SJSA1 (cell line): ENCODE results near the gene CFTR. TPM values are rescaled to one million over a fixed set of nuclear protein-coding genes. Genes with fewer than 3 reads are reported as not detected.
"Not testable (repeated sequence)": the region's sequence is repeated elsewhere in the genome, so short reads cannot be mapped to it uniquely, and the experiment has no call there.

ENCODE experiments used
- DNase-seq, 2 experiments: peaks; one replicate each; pipeline ENCODE4 v3.0.0-alpha.2; 2015 to 2020; ENCODE audit warnings: low spot score in 2 of 2, low read depth in 1 of 2
- H3K27ac ChIP-seq: fragments of 250-450 bp; sonication (Bioruptor Pico); 2 replicates; pipeline ENCODE4 v1.5.1; 2020; ENCODE audit warnings: mild to moderate bottlenecking, moderate library complexity
- H3K27me3 ChIP-seq: fragments of 250-450 bp; sonication (Bioruptor Pico); replicated peaks from 2 replicates; pipeline ENCODE4 v1.5.1; 2020; ENCODE audit warnings: mild to moderate bottlenecking, moderate library complexity
- H3K36me3 ChIP-seq: fragments of 250-450 bp; sonication (Bioruptor Pico); 2 replicates; pipeline ENCODE4 v1.5.1; 2020; ENCODE audit warnings: mild to moderate bottlenecking
- H3K4me1 ChIP-seq: fragments of 250-450 bp; sonication (Bioruptor Pico); replicated peaks from 2 replicates; pipeline ENCODE4 v1.6.1; 2021; ENCODE audit warnings: mild to moderate bottlenecking
- H3K4me3 ChIP-seq: fragments of 250-450 bp; sonication (Bioruptor Pico); 2 replicates; pipeline ENCODE4 v1.5.1; 2020; ENCODE audit warnings: mild to moderate bottlenecking
- H3K9me3 ChIP-seq: fragments of 250-450 bp; sonication (Bioruptor Pico); replicated peaks from 2 replicates; pipeline ENCODE4 v1.5.1; 2020; ENCODE audit warnings: mild to moderate bottlenecking
- total RNA-seq: library from RNA; depleted of rRNA; stranded (reverse); fragments of >200 nt; shearing (Covaris generic); gene quantifications from 2 replicates; pipeline ENCODE4 v1.2.3, GENCODE V29; 2014

CFTR gene
- total RNA-seq, 1 experiment from 2014 or later, result 0.08 TPM

GRCh38 chr7:117478836-117479224 is 995 bp upstream of the CFTR start:
- Histone ChIP-seq H3K27ac (no peak overlapping the region), H3K4me1 (no peaks in the 10 kb centered on the region), H3K36me3 (no peaks in the 10 kb centered on the region), H3K9me3 (no peaks in the 10 kb centered on the region), H3K4me3 (no peak overlapping the region), H3K27me3 (peaks cover 44% of the 10 kb centered on the region)
- no peak for DNase-seq

GRCh38 chr7:117480055-117480362 is 184 bp downstream of the CFTR start:
- Histone ChIP-seq H3K4me3 (no peak overlapping the region), H3K27me3 (peaks cover 44% of the 10 kb centered on the region), H3K9me3 (no peaks in the 10 kb centered on the region), H3K4me1 (no peaks in the 10 kb centered on the region), H3K27ac (no peak overlapping the region), H3K36me3 (no peaks in the 10 kb centered on the region)
- no peak for DNase-seq

GRCh38 chr7:117480978-117481377 is 1.2 kb downstream of the CFTR start:
- Histone ChIP-seq H3K36me3 (no peaks in the 10 kb centered on the region), H3K27me3 (peaks cover 39% of the 10 kb centered on the region), H3K4me3 (no peak overlapping the region), H3K9me3 (no peaks in the 10 kb centered on the region), H3K27ac (no peak overlapping the region), H3K4me1 (no peaks in the 10 kb centered on the region)
- no peak for DNase-seq

DNA sequence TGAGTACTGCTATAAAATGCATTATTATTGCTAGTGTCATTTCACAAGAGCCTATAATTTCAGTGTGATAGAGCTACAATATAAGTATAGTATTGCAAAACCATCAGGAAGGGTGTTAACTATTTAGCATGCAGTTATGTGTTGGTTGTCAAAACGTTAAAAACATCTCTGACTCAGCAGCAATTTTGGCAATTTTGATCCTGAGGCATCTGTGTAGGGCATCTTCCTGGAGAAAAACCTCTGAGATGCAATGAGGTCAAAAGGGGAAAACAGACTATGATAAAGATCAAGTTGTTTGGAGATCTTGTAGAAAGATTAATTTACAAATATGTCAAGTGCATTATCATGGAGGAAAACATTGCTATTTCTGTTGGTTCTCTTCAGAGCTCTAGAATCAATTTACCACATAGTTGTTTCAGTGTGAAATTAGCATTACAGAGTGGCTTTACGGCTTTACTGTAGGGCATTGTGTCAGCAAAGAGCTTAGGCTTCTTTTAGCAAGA is 5.3 kb downstream of the CFTR start:
- Histone ChIP-seq H3K27ac (no peak overlapping the region), H3K27me3 (peaks cover 17% of the 10 kb centered on the region), H3K4me3 (no peak overlapping the region), H3K9me3 (no peaks in the 10 kb centered on the region), H3K4me1 (no peaks in the 10 kb centered on the region), H3K36me3 (no peaks in the 10 kb centered on the region)
- DNase-seq, result no peak

DNA sequence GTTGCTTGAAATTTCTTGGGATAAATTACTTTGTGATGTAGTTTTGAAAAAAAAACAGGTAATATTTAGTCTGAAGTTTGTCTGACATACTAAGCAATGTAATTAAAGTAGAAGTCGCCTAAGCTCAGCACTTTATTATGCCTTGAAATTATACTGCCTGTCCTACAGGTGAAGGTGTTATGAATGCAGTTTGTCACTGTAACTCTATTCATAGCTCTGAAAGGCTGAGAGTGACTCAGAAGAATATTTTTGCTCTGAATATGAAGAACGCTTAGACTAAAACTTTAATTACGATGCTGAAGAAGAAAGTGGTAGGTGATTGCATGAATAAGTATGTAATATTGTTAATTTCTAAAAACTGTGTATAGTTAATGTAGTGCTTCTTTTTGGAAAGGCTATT is 9.2 kb downstream of the CFTR start:
- H3K27ac ChIP-seq, result no peak overlapping the region
- no peaks in the 10 kb centered on the region for H3K4me1 ChIP-seq
- DNase-seq, result no peak

DNA sequence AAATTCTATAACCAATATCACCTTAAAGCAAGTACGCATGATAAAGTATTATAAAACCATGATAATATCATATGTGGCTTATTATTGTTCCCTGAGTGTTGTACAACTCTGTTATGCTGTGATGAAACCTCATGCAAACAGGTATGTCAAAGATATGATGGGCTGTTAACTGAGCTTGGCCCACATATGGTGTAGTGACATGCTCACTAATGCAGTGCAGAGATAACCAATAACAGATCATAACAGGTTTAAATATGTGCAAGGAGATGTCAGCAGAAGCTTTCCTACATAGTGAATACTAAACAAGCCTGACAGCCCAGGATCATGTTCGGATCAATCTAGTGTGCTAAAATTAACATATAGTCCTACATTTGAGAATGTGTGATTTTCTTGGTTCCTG is 9.6 kb downstream of the CFTR start:
- Histone ChIP-seq H3K4me1 (no peaks in the 10 kb centered on the region), H3K4me3 (no peak overlapping the region), H3K9me3 (no peaks in the 10 kb centered on the region; the same call in 1 of the 2 replicates), H3K36me3 (no peaks in the 10 kb centered on the region), H3K27me3 (peaks cover 2% of the 10 kb centered on the region), H3K27ac (no peak overlapping the region)
- DNase-seq, result no peak

More for the DNA sequence above, 9.2 kb downstream of the CFTR start:
- Histone ChIP-seq H3K9me3 (no peaks in the 10 kb centered on the region; the same call in 1 of the 2 replicates), H3K4me3 (no peak overlapping the region), H3K27me3 (peaks cover 2% of the 10 kb centered on the region), H3K36me3 (no peaks in the 10 kb centered on the region)

- no peaks in the 10 kb centered on the region; the same call in 1 of the 2 replicates for H3K9me3 ChIP-seq
- H3K4me3 ChIP-seq, result no peak overlapping the region
- no peaks in the 10 kb centered on the region for H3K4me1 ChIP-seq
- no peak overlapping the region for H3K27ac ChIP-seq
- peaks cover 2% of the 10 kb centered on the region for H3K27me3 ChIP-seq
- DNase-seq, result no peak
- no peaks in the 10 kb centered on the region for H3K36me3 ChIP-seq
Observed at GRCh38 chr7:117489911-117490310, 10.1 kb downstream of the CFTR start.

DNA sequence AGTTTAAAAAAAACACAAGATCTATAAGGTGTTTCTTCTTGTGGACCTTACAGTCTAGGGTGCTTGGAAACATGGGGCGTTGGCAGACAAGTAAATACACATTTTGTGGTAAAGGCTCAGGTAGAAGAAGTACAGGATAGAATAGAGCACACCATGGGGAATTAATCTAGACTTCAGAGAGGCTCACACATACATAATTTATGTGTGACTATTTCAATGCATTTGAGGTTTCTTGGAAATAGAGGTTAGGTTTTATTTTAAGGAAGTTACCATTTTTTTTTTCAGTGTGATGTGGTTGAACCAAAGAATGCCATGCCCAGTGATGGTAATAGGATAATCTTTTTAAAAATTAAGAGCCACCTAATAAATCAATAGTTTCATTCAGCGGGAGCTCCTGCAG is 12.8 kb downstream of the CFTR start:
- H3K27ac ChIP-seq, result no peak overlapping the region
- H3K27me3 ChIP-seq, result peaks cover 5% of the 10 kb centered on the region
- H3K36me3 ChIP-seq, result no peaks in the 10 kb centered on the region
- H3K9me3 ChIP-seq, result no peaks in the 10 kb centered on the region; the same call in 1 of the 2 replicates
- H3K4me1 ChIP-seq, result no peaks in the 10 kb centered on the region
- H3K4me3 ChIP-seq, result no peak overlapping the region
- DNase-seq, result no peak

DNA sequence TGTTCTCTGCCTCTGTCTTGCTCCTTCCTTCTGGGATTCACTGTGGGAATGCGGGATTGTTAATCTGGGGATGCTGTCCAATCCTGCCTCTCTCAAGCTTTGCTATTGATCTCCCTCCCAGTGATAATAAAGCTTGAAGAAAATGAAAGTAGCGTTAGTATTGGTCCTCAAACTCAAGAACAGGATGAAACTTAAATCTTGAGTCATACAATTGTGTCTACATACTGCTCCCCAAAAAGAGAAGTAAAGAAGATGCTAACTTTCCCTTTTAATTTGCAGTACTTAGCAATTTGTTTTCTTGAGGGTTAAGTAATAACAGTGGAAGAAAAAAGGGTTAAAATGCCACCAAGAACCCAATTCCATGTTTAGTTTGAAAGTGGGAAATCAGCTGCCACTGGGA is 13.6 kb downstream of the CFTR start:
- no peak overlapping the region for H3K27ac ChIP-seq
- no peak for DNase-seq
- H3K27me3 ChIP-seq, result peaks cover 5% of the 10 kb centered on the region
- H3K36me3 ChIP-seq, result no peaks in the 10 kb centered on the region
- H3K9me3 ChIP-seq, result no peaks in the 10 kb centered on the region; the same call in 1 of the 2 replicates
- no peak overlapping the region for H3K4me3 ChIP-seq
- H3K4me1 ChIP-seq, result no peaks in the 10 kb centered on the region

DNA sequence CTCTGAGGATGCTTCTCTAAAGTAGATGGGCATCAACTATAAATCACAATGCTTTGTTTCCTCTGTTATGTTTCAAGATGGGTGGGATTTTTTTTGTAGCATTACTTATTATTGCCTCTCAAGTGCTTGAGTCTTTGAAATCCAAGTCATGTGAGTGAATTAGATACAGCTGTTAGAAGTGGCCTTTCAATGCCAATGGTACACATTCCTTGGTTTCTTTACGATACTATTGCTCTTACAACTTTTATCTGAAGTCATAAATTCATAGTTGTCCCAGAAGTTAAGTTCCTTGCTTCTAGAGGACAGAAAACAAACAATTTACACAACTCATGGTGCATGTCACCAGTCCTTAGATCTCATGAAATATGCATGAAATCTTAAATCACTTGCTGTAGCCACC is 15.5 kb downstream of the CFTR start:
- Histone ChIP-seq H3K27me3 (peaks cover 5% of the 10 kb centered on the region), H3K27ac (no peak overlapping the region), H3K4me3 (no peak overlapping the region), H3K36me3 (no peaks in the 10 kb centered on the region), H3K4me1 (no peaks in the 10 kb centered on the region), H3K9me3 (no peaks in the 10 kb centered on the region; the same call in 1 of the 2 replicates)
- DNase-seq, result no peak

- no peaks in the 10 kb centered on the region for H3K4me1 ChIP-seq
- H3K27ac ChIP-seq, result no peak overlapping the region
- no peak overlapping the region for H3K4me3 ChIP-seq
- no peaks in the 10 kb centered on the region for H3K9me3 ChIP-seq
- H3K27me3 ChIP-seq, result 0 out of 2 replicates have a peak, but pooled peaks cover 6% of the 10 kb centered on the region
- no peaks in the 10 kb centered on the region for H3K36me3 ChIP-seq
- no peak for DNase-seq
Observed at GRCh38 chr7:117502331-117502730, 22.5 kb downstream of the CFTR start.

GRCh38 chr7:117505238-117505637 is 25.4 kb downstream of the CFTR start:
- no peak overlapping the region for H3K27ac ChIP-seq
- no peak for DNase-seq
- no peak overlapping the region for H3K4me3 ChIP-seq
- no peaks in the 10 kb centered on the region for H3K4me1 ChIP-seq
- H3K27me3 ChIP-seq, result 0 out of 2 replicates have a peak, but pooled peaks cover 9% of the 10 kb centered on the region
- no peaks in the 10 kb centered on the region for H3K36me3 ChIP-seq
- no peaks in the 10 kb centered on the region for H3K9me3 ChIP-seq

DNA sequence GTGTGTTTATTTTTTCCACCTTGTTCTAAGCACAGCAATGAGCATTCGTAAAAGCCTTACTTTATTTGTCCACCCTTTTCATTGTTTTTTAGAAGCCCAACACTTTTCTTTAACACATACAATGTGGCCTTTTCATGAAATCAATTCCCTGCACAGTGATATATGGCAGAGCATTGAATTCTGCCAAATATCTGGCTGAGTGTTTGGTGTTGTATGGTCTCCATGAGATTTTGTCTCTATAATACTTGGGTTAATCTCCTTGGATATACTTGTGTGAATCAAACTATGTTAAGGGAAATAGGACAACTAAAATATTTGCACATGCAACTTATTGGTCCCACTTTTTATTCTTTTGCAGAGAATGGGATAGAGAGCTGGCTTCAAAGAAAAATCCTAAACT is 28.9 kb downstream of the CFTR start:
- DNase-seq, result no peak
- Histone ChIP-seq H3K27me3 (0 out of 2 replicates have a peak, but pooled peaks cover 5% of the 10 kb centered on the region), H3K36me3 (no peaks in the 10 kb centered on the region), H3K27ac (no peak overlapping the region), H3K4me1 (no peaks in the 10 kb centered on the region), H3K9me3 (no peaks in the 10 kb centered on the region), H3K4me3 (no peak overlapping the region)

DNA sequence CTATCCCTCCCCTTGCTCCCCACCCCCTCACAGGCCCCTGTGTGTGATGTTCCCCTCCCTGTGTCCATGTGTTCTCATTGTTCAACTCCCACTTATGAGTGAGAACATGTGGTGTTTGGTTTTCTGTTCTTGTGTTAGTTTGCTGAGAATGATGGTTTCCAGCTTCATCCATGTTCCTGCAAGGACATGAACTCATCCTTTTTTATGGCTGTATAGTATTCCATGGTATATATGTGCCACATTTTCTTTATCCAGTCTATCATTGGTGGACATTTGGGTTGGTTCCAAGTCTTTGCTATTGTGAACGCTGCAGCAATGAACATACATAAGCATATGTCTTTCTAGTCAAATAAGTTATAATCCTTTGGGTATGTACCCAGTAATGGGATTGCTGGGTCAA is 37.4 kb downstream of the CFTR start:
- not testable (repeated sequence) for DNase-seq, H3K9me3 ChIP-seq, H3K27me3 ChIP-seq, H3K4me3 ChIP-seq, H3K27ac ChIP-seq, H3K36me3 ChIP-seq, H3K4me1 ChIP-seq

- Histone ChIP-seq H3K4me1 (no peaks in the 10 kb centered on the region), H3K9me3 (no peaks in the 10 kb centered on the region), H3K4me3 (no peak overlapping the region), H3K27ac (no peak overlapping the region), H3K36me3 (no peaks in the 10 kb centered on the region), H3K27me3 (peaks cover 5% of the 10 kb centered on the region; the same call in 1 of the 2 replicates)
- DNase-seq, result no peak
Observed at GRCh38 chr7:117530390-117530789, 50.6 kb downstream of the CFTR start.
